Activated CD4-positive, alpha-beta T cell treated with anti-CD3 and anti-CD28 coated beads, Interleukin-2, Interleukin-4, amounts not matched to agents 100 ng/mL and 50 ng/mL, durations not matched to agents 16 hours and 8 hours (primary cell): Measurements from ENCODE around the gene PARD3B.

ENCODE experiments used
- DNase-seq: peaks from one replicate; pipeline ENCODE4 v3.0.0-alpha.2; 2020; ENCODE audit warnings: low spot score

The PARD3B gene

DNA sequence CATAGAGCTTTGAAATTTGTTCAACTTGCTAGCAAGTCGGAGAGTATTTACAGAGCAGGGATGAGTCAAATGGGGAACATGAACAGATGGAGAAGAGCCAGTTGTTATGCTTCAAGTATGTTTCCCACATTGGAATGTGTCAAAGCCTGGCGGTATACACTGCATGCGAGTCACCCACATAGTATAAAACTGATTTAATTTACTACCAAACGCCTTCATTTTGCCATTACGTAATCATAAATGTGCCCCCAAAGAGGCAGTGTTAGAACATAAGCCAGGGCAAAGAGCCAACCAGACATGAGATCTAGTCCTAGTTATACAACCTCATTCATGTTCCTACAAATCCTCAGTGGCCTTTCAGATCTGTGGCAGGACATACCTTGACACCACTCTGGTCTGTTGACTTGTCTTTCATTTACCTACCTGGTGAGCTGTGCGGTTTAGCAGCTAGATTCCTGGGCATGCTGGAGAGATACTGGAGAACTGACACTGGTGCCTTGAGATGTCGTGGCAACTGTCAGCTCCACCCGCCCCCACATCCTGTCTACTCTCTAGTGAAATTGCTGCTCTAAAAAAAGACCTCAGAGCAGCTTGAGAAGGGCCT, 1115.3 kb downstream of the PARD3B start:
- DNase-seq: no peak

GRCh38 chr2:205661281-205661680, 1116.0 kb downstream of the PARD3B start:
- DNase-seq: no peak

DNA sequence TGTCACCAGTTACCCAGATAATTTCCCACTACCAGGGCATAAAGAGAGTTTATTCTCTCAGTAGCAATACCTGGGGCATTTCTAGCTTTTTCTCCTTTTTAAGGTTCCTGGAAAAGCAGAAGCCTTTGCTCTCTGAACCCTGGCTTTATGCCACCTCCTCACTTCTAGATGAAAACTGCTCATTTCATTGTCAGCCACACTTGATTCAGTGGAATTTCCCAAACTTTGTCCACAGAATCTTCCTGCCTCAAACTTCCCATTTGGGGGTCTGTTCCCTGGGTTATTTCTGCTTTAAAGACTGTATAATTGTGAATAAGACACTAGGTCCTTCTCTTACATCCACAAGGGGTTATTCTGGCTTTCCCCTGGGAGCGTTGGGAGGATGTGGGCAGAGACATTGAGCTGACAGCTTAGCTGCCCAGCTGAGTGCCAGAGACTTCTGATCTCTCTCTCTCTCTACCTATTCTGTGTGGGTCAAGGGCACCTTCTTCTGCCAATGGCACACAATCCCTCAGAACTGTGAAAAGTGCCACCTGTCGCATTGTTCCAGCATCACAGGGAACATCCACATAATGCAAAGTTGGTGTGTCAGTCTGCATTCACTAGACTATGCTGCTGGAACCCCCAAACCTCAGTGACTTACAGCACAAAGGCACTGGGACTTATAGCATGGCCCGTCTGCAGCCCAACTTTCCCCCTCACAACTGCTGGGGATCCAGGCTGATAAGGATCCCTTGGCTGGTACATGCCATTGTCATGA, 1117.1 kb downstream of the PARD3B start:
- no peak for DNase-seq

DNA sequence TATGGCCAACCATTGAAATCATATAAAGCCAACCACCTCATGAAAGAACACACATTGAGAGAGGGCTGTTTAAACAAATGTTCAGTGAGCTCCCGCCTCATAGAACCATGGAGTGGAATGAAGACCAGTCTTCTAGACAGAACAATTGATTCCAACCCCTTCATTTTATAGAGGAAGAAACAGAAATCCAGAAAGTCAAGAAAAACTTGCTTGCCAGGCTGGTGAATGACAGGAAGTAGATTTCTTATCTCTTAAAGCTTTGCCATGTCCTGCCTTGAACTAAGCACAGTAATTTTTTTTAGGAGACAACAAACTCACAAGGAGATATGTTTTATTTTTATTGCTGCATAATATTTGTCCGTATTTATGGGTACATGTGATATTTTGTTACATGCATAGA, 1120.5 kb downstream of the PARD3B start:
- no peak for DNase-seq
